ENCODE results near the gene ABLIM2.

ABLIM2 gene

GRCh38 chr4:8107146-8107657, 51.4 kb downstream of the ABLIM2 start:
- no peak for TF ChIP-seq CTCF (IDR thresholded peaks at IDR 0.05; ENCODE audit: low read depth, low read length)
- no peak overlapping the region for H3K4me3 ChIP-seq (ENCODE audit: low read depth, low read length)

- no peak for TF ChIP-seq CTCF (IDR thresholded peaks at IDR 0.05; ENCODE audit: low read depth, low read length)
- H3K4me3 ChIP-seq (ENCODE audit: low read depth, low read length), result no peak overlapping the region
These were observed 52.1 kb downstream of the ABLIM2 start for GRCh38 chr4:8106451-8107025.

GRCh38 chr4:8105306-8106100, 53.1 kb downstream of the ABLIM2 start:
- H3K4me3 ChIP-seq (ENCODE audit: low read depth, low read length), result no peak overlapping the region
- no peak for TF ChIP-seq CTCF (IDR thresholded peaks at IDR 0.05; ENCODE audit: low read depth, low read length)

GRCh38 chr4:8104491-8105305, 53.9 kb downstream of the ABLIM2 start:
- H3K4me3 ChIP-seq (ENCODE audit: low read depth, low read length), result no peak overlapping the region
- TF ChIP-seq CTCF (IDR thresholded peaks at IDR 0.05; ENCODE audit: low read depth, low read length), result no peak

GRCh38 chr4:8103421-8104390, 54.9 kb downstream of the ABLIM2 start:
- no peak overlapping the region for H3K4me3 ChIP-seq (ENCODE audit: low read depth, low read length)
- no peak for TF ChIP-seq CTCF (IDR thresholded peaks at IDR 0.05; ENCODE audit: low read depth, low read length)

- H3K4me3 ChIP-seq (ENCODE audit: low read depth, low read length), result no peak overlapping the region
- no peak for TF ChIP-seq CTCF (IDR thresholded peaks at IDR 0.05; ENCODE audit: low read depth, low read length)
These were observed 55.8 kb downstream of the ABLIM2 start for GRCh38 chr4:8102831-8103230.
